GM18858 (cell line): ENCODE results near the gene COL21A1.
"Not testable (repeated sequence)": the region's sequence is repeated elsewhere in the genome, so short reads cannot be mapped to it uniquely, and the experiment has no call there.

Experiments used
- ATAC-seq: cut with Tn5 transposase; IDR thresholded peaks from one replicate; pipeline ENCODE4 v1.9.1; 2021; ENCODE audit not compliant: unreplicated experiment

The COL21A1 gene

DNA sequence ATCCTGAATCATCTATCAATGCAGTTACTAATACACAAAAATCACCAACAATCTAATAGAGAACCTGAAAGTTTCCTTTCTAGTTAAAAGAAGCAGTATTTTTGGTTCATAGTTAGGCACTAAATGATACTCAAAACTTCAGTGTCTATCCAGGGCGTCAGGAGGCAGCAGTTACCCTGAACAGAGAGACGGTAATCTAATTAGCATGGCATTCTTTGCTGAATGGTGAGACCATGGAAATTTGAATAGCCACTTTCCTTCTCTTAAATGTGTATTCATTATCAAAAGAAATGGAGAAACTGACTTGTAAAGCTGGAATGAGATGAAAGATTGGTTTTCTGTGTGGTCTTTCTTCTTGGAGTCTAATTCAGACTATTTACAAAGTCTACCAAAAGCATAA is 225.4 kb downstream of the COL21A1 start:
- no peak for ATAC-seq

DNA sequence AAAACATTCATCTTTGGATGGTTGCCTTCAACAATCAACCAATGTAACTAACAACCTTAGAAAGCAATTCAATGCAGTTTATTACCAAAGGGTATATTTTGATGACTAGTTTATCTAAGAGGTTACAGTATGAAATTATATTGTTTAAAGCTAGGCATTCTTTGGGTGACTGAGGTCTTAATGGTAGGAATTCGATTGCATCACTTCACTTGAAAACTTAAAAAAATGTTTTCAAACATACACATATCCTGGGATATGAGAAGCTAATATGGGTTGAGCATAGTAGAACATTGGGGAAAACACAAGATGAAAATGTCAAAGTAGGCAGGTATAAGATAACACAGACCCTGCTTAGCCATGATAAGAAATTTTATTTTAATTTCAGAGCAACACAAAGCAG is 227.4 kb downstream of the COL21A1 start:
- ATAC-seq = no peak

- ATAC-seq = no peak
Observed at GRCh38 chr6:56017198-56017597, 230.2 kb downstream of the COL21A1 start.

- not testable (repeated sequence) for ATAC-seq
Observed at GRCh38 chr6:56014039-56014438, 233.3 kb downstream of the COL21A1 start.

GRCh38 chr6:56009636-56010035 is 237.7 kb downstream of the COL21A1 start:
- ATAC-seq = no peak
